ENCODE data around the gene ANGEL1. TPM values are rescaled to one million over a fixed set of nuclear protein-coding genes. Genes with fewer than 3 reads are reported as not detected.
A peak's percentile ranks its signal among the peaks of the same experiment; 100 is the strongest.

The ANGEL1 gene
- total RNA-seq, 6 donors from 2014 or later = 13.8 to 35.6 (median 23.6) TPM

- H3K27ac ChIP-seq = peak overlapping the region; percentile 71 to 83 (median 80)
- 31 to 40% methylated on average over 9 to 15 of the region's 15 CpGs for WGBS, 2 donors
- peak; percentile 76 to 84 for ATAC-seq (ENCODE audit: low FRiP score in 2 of 2)
- no peaks in the 10 kb centered on the region for H3K36me3 ChIP-seq
- TF ChIP-seq EP300 (IDR thresholded peaks at IDR 0.05) = peak in 1 of 4 donors; percentile 41
- TF ChIP-seq POLR2A (IDR thresholded peaks at IDR 0.05) = peak in 2 of 4 donors; percentile 19 to 55
- TF ChIP-seq POLR2AphosphoS5 (IDR thresholded peaks at IDR 0.05) = peak; percentile 67 to 77
- TF ChIP-seq CTCF (IDR thresholded peaks at IDR 0.05) = peak in 3 of 6 experiments; percentile 32 to 59 (median 44)
- H3K4me1 ChIP-seq = peaks cover 32 to 48% (median 38%) of the 10 kb centered on the region in 4 donors
- DNase-seq = peak; percentile 69 to 71
- no peaks in the 10 kb centered on the region for H3K27me3 ChIP-seq
- no peaks in the 10 kb centered on the region for H3K9me3 ChIP-seq
- no peak overlapping the region for H3K4me3 ChIP-seq
These were observed 44.7 kb downstream of the ANGEL1 start for GRCh38 chr14:76767681-76768656.

- H3K4me1 ChIP-seq = peaks cover 31 to 64% (median 42%) of the 10 kb centered on the region in 4 donors
- no peaks in the 10 kb centered on the region for H3K9me3 ChIP-seq
- no peak overlapping the region for H3K4me3 ChIP-seq
- no peak for TF ChIP-seq POLR2A (IDR thresholded peaks at IDR 0.05)
- DNase-seq (no peak), ATAC-seq (ENCODE audit: low FRiP score in 2 of 2) (no peak)
- WGBS, 2 donors = 77% methylated on average over 6 of the region's 6 CpGs; no CpG with 5 or more reads in 1 of the 2 donors
- peak overlapping the region in 1 of 4 donors; percentile 17 for H3K27ac ChIP-seq
- peaks cover 0 to 14% (median 4%) of the 10 kb centered on the region in 4 donors for H3K27me3 ChIP-seq
- no peaks in the 10 kb centered on the region for H3K36me3 ChIP-seq
These were observed 47.2 kb downstream of the ANGEL1 start for GRCh38 chr14:76765461-76765931.

GRCh38 chr14:76763096-76764041 is 49.3 kb downstream of the ANGEL1 start:
- no peak for DNase-seq
- WGBS, 2 donors = 53 to 66% methylated on average over 13 to 14 of the region's 14 CpGs
- no peak for ATAC-seq (ENCODE audit: low FRiP score in 2 of 2)

GRCh38 chr14:76762411-76763095 is 50.1 kb downstream of the ANGEL1 start:
- Histone ChIP-seq H3K9me3 (no peaks in the 10 kb centered on the region), H3K4me3 (peak overlapping the region; percentile 46 to 95 (median 82)), H3K36me3 (no peaks in the 10 kb centered on the region), H3K27ac (peak overlapping the region; percentile 64 to 91 (median 76)), H3K27me3 (peaks cover 0 to 14% (median 4%) of the 10 kb centered on the region in 4 donors), H3K4me1 (peaks cover 15 to 47% (median 24%) of the 10 kb centered on the region in 4 donors)
- WGBS, 2 donors = 23 to 26% methylated on average over 27 to 28 of the region's 28 CpGs
- ATAC-seq (ENCODE audit: low FRiP score in 2 of 2) = peak in 1 of 2 donors; percentile 30
- TF ChIP-seq EP300 (IDR thresholded peaks at IDR 0.05) (no peak), POLR2A (IDR thresholded peaks at IDR 0.05) (no peak), CTCF (IDR thresholded peaks at IDR 0.05) (no peak), POLR2AphosphoS5 (IDR thresholded peaks at IDR 0.05) (no peak)
- DNase-seq = peak in 1 of 2 donors; percentile 72

More at GRCh38 chr14:76763096-76764041, 49.3 kb downstream of the ANGEL1 start:
- H3K36me3 ChIP-seq = no peaks in the 10 kb centered on the region
- no peaks in the 10 kb centered on the region for H3K9me3 ChIP-seq
- H3K27ac ChIP-seq = peak overlapping the region; percentile 64 to 91 (median 76)
- no peak for TF ChIP-seq POLR2A (IDR thresholded peaks at IDR 0.05)
- no peak for TF ChIP-seq EP300 (IDR thresholded peaks at IDR 0.05)
- TF ChIP-seq CTCF (IDR thresholded peaks at IDR 0.05) = no peak
- TF ChIP-seq POLR2AphosphoS5 (IDR thresholded peaks at IDR 0.05) = no peak
- peaks cover 0 to 14% (median 4%) of the 10 kb centered on the region in 4 donors for H3K27me3 ChIP-seq
- H3K4me1 ChIP-seq = peaks cover 21 to 55% (median 31%) of the 10 kb centered on the region in 4 donors
- peak overlapping the region in 3 of 4 donors; percentile 75 to 95 (median 89) for H3K4me3 ChIP-seq

Data from upper lobe of left lung (tissue), 6 donors.